Smooth muscle cell (in vitro differentiated cells): ENCODE measurements around the gene FAM161B. TPM values are rescaled to one million over a fixed set of nuclear protein-coding genes. Genes with fewer than 3 reads are reported as not detected.
A peak's percentile ranks its signal among the peaks of the same experiment; 100 is the strongest.
"Not testable (repeated sequence)": the region's sequence is repeated elsewhere in the genome, so short reads cannot be mapped to it uniquely, and the experiment has no call there.

Experiments used
- DNase-seq: peaks from one replicate; lab custom pipeline; 2025; ENCODE audit not compliant: unreplicated experiment; lab: John Stamatoyannopoulos, UW
- H2AFZ ChIP-seq: fragments of 200-600 bp; sonication (generic); 2 replicates; pipeline ENCODE4 v1.6.0; 2016; ENCODE audit warnings: antibody characterized with exemption, low read depth, mild to moderate bottlenecking
- H3F3A ChIP-seq: fragments of 200-600 bp; sonication (generic); 2 replicates; pipeline ENCODE4 v1.6.0; 2017; ENCODE audit warnings: antibody characterized with exemption, low read depth
- H3K27ac ChIP-seq: fragments of 200-600 bp; sonication (generic); 2 replicates; pipeline ENCODE4 v1.5.1; 2016; ENCODE audit warnings: low read depth, mild to moderate bottlenecking
- H3K27me3 ChIP-seq: fragments of 200-600 bp; sonication (generic); 2 replicates; pipeline ENCODE4 v1.6.1; 2016; ENCODE audit warnings: low read depth, mild to moderate bottlenecking
- H3K36me3 ChIP-seq: fragments of 200-600 bp; sonication (generic); 2 replicates; pipeline ENCODE4 v1.5.1; 2016; ENCODE audit warnings: low read depth
- H3K4me1 ChIP-seq: fragments of 200-600 bp; sonication (generic); 2 replicates; pipeline ENCODE4 v1.5.1; 2016; ENCODE audit warnings: low read depth
- H3K4me2 ChIP-seq: fragments of 200-600 bp; sonication (generic); 2 replicates; pipeline ENCODE4 v1.6.0; 2016; ENCODE audit warnings: mild to moderate bottlenecking
- H3K4me3 ChIP-seq: fragments of 200-600 bp; sonication (generic); 2 replicates; pipeline ENCODE4 v1.5.1; 2016; ENCODE audit warnings: mild to moderate bottlenecking
- H3K79me2 ChIP-seq: fragments of 200-600 bp; sonication (generic); 2 replicates; pipeline ENCODE4 v1.6.0; 2016; ENCODE audit warnings: low read depth, mild to moderate bottlenecking
- H3K9ac ChIP-seq: fragments of 200-600 bp; sonication (generic); 2 replicates; pipeline ENCODE4 v1.6.0; 2016; ENCODE audit warnings: low read depth
- H3K9me3 ChIP-seq: fragments of 200-600 bp; sonication (generic); replicated peaks from 2 replicates; pipeline ENCODE4 v1.5.1; 2016; ENCODE audit warnings: low read depth
- H4K20me1 ChIP-seq: fragments of 200-600 bp; sonication (generic); 2 replicates; pipeline ENCODE4 v1.6.0; 2016; ENCODE audit warnings: low read depth
- CTCF ChIP-seq: fragments of 200-600 bp; sonication (generic); IDR thresholded peaks from 2 replicates; pipeline ENCODE4 v1.5.1; 2017; ENCODE audit warnings: borderline replicate concordance, mild to moderate bottlenecking, antibody characterized with exemption; ENCODE audit not compliant: insufficient read depth, poor library complexity, severe bottlenecking
- WGBS: methylation state at CpG from one replicate; pipeline ENCODE4 v1.1.7; 2016; ENCODE audit warnings: low lambda C conversion rate; 5-methylcytosine and 5-hydroxymethylcytosine counted together
- polyA plus RNA-seq: library from polyadenylated mRNA; unstranded; fragments of >200 nt; fragmentation: Nextera tagmentation; extraction: Ambion mirVana; gene quantifications from 2 replicates; pipeline ENCODE4 v1.2.1, GENCODE V29; 2016
- total RNA-seq: library from RNA; depleted of rRNA; stranded (reverse); fragments of >200 nt; gene quantifications from 2 replicates; pipeline ENCODE4 v1.2.3, GENCODE V29; 2014

Gene FAM161B
- total and polyA plus RNA-seq, 2 experiments from 2014 or later, result 2.7 to 3.9 TPM

- TF ChIP-seq CTCF, result no peak
- DNase-seq, result no peak
- no peaks in the 10 kb centered on the region for H3K4me1 ChIP-seq
- peak overlapping the region; percentile 3 for H3K27ac ChIP-seq
- no peaks in the 10 kb centered on the region for H3K27me3 ChIP-seq
- H3K9ac ChIP-seq, result no peak overlapping the region
- H4K20me1 ChIP-seq, result peaks cover 52% of the 10 kb centered on the region
- H3K36me3 ChIP-seq, result peaks cover 31% of the 10 kb centered on the region
- H3K79me2 ChIP-seq, result peaks cover 35% of the 10 kb centered on the region
- no peak overlapping the region for H3K4me3 ChIP-seq
- H3K9me3 ChIP-seq, result no peaks in the 10 kb centered on the region
- H3F3A ChIP-seq, result no peaks in the 10 kb centered on the region
- H2AFZ ChIP-seq, result no peak overlapping the region
- no peak overlapping the region for H3K4me2 ChIP-seq
- WGBS, result 64% methylated on average over 1 of the region's 1 CpG
These were observed 53.4 kb downstream of the FAM161B start for GRCh38 chr14:73896521-73896920.

- Histone ChIP-seq H3K4me3 (no peak overlapping the region), H2AFZ (no peak overlapping the region), H3F3A (no peaks in the 10 kb centered on the region), H3K4me1 (no peaks in the 10 kb centered on the region), H4K20me1 (peaks cover 55% of the 10 kb centered on the region), H3K27ac (no peak overlapping the region), H3K9me3 (no peaks in the 10 kb centered on the region), H3K27me3 (no peaks in the 10 kb centered on the region), H3K4me2 (no peak overlapping the region), H3K9ac (no peak overlapping the region), H3K79me2 (peaks cover 39% of the 10 kb centered on the region), H3K36me3 (peaks cover 31% of the 10 kb centered on the region)
- no peak for DNase-seq
- no peak for TF ChIP-seq CTCF
- WGBS, result 96% methylated on average over 1 of the region's 1 CpG
These were observed 54.0 kb downstream of the FAM161B start for GRCh38 chr14:73895939-73896338.

- WGBS, result 96% methylated on average over 6 of the region's 6 CpGs
- DNase-seq, H3F3A ChIP-seq, H3K4me3 ChIP-seq, H3K27ac ChIP-seq, H3K4me2 ChIP-seq, H3K4me1 ChIP-seq, H2AFZ ChIP-seq, H3K9me3 ChIP-seq, H3K27me3 ChIP-seq, H3K9ac ChIP-seq: not testable (repeated sequence)
- Histone ChIP-seq H3K79me2 (peaks cover 56% of the 10 kb centered on the region), H3K36me3 (peaks cover 31% of the 10 kb centered on the region), H4K20me1 (peaks cover 58% of the 10 kb centered on the region)
These were observed 55.7 kb downstream of the FAM161B start for GRCh38 chr14:73894180-73894687.

GRCh38 chr14:73889376-73889775, 60.5 kb downstream of the FAM161B start:
- peaks cover 9% of the 10 kb centered on the region for H3F3A ChIP-seq
- no peak for DNase-seq
- no peak overlapping the region for H3K4me3 ChIP-seq
- peaks cover 63% of the 10 kb centered on the region for H4K20me1 ChIP-seq
- H2AFZ ChIP-seq, result no peak overlapping the region
- WGBS, result 85% methylated on average over 5 of the region's 5 CpGs
- H3K4me1 ChIP-seq, result peaks cover 10% of the 10 kb centered on the region
- no peaks in the 10 kb centered on the region for H3K9me3 ChIP-seq
- no peak overlapping the region for H3K9ac ChIP-seq
- H3K27me3 ChIP-seq, result no peaks in the 10 kb centered on the region
- no peak for TF ChIP-seq CTCF
- peaks cover 5% of the 10 kb centered on the region for H3K36me3 ChIP-seq
- peak overlapping the region; percentile 94 for H3K27ac ChIP-seq
- H3K79me2 ChIP-seq, result peaks cover 81% of the 10 kb centered on the region
- H3K4me2 ChIP-seq, result peak overlapping the region; percentile 96
